Activated CD4-positive, alpha-beta T cell treated with anti-CD3 and anti-CD28 coated beads for 1 hour (primary cell): ENCODE measurements around the gene REV1.
"Not testable (repeated sequence)": the region's sequence is repeated elsewhere in the genome, so short reads cannot be mapped to it uniquely, and the experiment has no call there.

Experiments
- DNase-seq: peaks from one replicate; pipeline ENCODE4 v3.0.0-alpha.2; 2020

Gene REV1

GRCh38 chr2:99399795-99400194 is 90.0 kb downstream of the REV1 start:
- DNase-seq: no peak

GRCh38 chr2:99399063-99399462 is 90.8 kb downstream of the REV1 start:
- DNase-seq: no peak

GRCh38 chr2:99398303-99398702 is 91.5 kb downstream of the REV1 start:
- DNase-seq: no peak

- DNase-seq: no peak
These were observed 92.4 kb downstream of the REV1 start for GRCh38 chr2:99397266-99397920.

GRCh38 chr2:99395589-99396130 is 94.2 kb downstream of the REV1 start:
- DNase-seq: no peak

GRCh38 chr2:99389946-99390345 is 99.9 kb downstream of the REV1 start:
- DNase-seq: no peak

- no peak for DNase-seq
These were observed 100.4 kb downstream of the REV1 start for GRCh38 chr2:99389371-99389770.

- no peak for DNase-seq
These were observed 100.9 kb downstream of the REV1 start for GRCh38 chr2:99388892-99389291.

- DNase-seq: no peak
These were observed 103.8 kb downstream of the REV1 start for GRCh38 chr2:99386011-99386410.

GRCh38 chr2:99382143-99382542 is 107.7 kb downstream of the REV1 start:
- no peak for DNase-seq

- DNase-seq: no peak
These were observed 109.3 kb downstream of the REV1 start for GRCh38 chr2:99380376-99381010.

- no peak for DNase-seq
These were observed 111.9 kb downstream of the REV1 start for GRCh38 chr2:99377879-99378278.

GRCh38 chr2:99376254-99376864 is 113.5 kb downstream of the REV1 start:
- DNase-seq: no peak

- no peak for DNase-seq
These were observed 115.1 kb downstream of the REV1 start for GRCh38 chr2:99374747-99375146.

- no peak for DNase-seq
These were observed 116.7 kb downstream of the REV1 start for GRCh38 chr2:99373144-99373543.

- DNase-seq: not testable (repeated sequence)
These were observed 121.0 kb downstream of the REV1 start for GRCh38 chr2:99368854-99369253.

GRCh38 chr2:99365661-99366060 is 124.2 kb downstream of the REV1 start:
- DNase-seq: no peak

GRCh38 chr2:99356853-99357252 is 133.0 kb downstream of the REV1 start:
- DNase-seq: no peak

- not testable (repeated sequence) for DNase-seq
These were observed 135.0 kb downstream of the REV1 start for GRCh38 chr2:99354825-99355224.

GRCh38 chr2:99354070-99354469 is 135.7 kb downstream of the REV1 start:
- DNase-seq: no peak
